Measurements from ENCODE around the gene C1orf21. TPM values are rescaled to one million over a fixed set of nuclear protein-coding genes. Genes with fewer than 3 reads are reported as not detected.

Gene C1orf21
- total RNA-seq, 2 experiments from 2014 or later, result 7.7 to 8.8 TPM

DNA sequence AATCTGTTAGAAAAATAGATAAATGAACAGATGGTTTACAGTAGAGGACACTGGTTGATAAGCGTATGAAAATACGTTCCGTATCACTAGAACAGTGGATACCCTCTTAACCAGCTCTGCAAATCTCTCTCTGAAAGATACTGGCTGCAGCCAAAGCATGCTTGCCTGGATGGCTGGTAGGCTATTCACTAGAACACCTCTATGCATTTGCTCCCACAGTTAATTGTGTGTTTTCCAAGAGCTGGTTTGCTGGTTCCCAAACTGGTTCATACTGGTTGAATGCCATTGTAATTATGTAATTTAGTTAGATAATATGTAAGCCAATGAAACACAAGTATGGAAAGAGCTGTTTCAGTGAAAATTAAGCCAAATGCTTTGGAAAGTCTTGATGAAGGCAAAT lies 126.6 kb downstream of the C1orf21 start:
- CTCF ChIA-PET, result no interaction called here
- no peak overlapping the region for H3K4me3 Mint-ChIP-seq
- DNase-seq, result no peak
- H3K4me1 Mint-ChIP-seq, result no peaks in the 10 kb centered on the region
- H3K9me3 Mint-ChIP-seq, result no peaks in the 10 kb centered on the region
- POLR2A ChIA-PET, result no interaction called here
- H3K36me3 Mint-ChIP-seq (ENCODE audit: low read depth), result no peaks in the 10 kb centered on the region
- peaks cover 21% of the 10 kb centered on the region for H3K27me3 Mint-ChIP-seq
- no peak overlapping the region for H3K27ac Mint-ChIP-seq

GRCh38 chr1:184513966-184514365 lies 127.1 kb downstream of the C1orf21 start:
- H3K27me3 Mint-ChIP-seq, result peaks cover 20% of the 10 kb centered on the region
- no peaks in the 10 kb centered on the region for H3K4me1 Mint-ChIP-seq
- no peak for DNase-seq
- POLR2A ChIA-PET, result no interaction called here
- no peaks in the 10 kb centered on the region for H3K9me3 Mint-ChIP-seq
- no peak overlapping the region for H3K4me3 Mint-ChIP-seq
- CTCF ChIA-PET, result no interaction called here
- no peaks in the 10 kb centered on the region for H3K36me3 Mint-ChIP-seq (ENCODE audit: low read depth)
- no peak overlapping the region for H3K27ac Mint-ChIP-seq

GRCh38 chr1:184514447-184514846 lies 127.6 kb downstream of the C1orf21 start:
- CTCF ChIA-PET, result no interaction called here

DNA sequence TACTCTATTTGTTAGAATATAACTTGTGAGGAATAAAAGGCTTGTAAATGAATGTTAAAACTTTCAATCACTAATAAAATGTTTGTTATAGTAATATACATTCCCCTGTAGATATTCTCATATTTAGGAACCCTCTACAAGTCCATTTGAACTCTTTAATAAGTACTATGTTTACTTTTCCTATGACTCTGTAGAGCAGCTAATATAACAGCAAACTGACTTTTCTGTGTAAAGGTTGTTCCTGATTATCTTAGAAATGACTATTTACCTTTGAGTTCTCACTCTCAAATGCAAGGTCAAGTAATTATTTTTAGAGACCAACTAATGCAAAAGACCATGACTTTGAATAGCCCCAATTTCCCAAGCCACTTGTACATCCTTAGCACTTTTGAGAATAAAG lies 130.3 kb downstream of the C1orf21 start:
- DNase-seq, result no peak
- Mint-ChIP-seq H3K4me3 (no peak overlapping the region), H3K4me1 (no peaks in the 10 kb centered on the region), H3K27ac (no peak overlapping the region), H3K9me3 (no peaks in the 10 kb centered on the region), H3K27me3 (peaks cover 19% of the 10 kb centered on the region), H3K36me3 (ENCODE audit: low read depth) (no peaks in the 10 kb centered on the region)
- CTCF ChIA-PET, result no interaction called here
- POLR2A ChIA-PET, result no interaction called here

More at GRCh38 chr1:184514447-184514846, 127.6 kb downstream of the C1orf21 start:
- Mint-ChIP-seq H3K36me3 (ENCODE audit: low read depth) (no peaks in the 10 kb centered on the region), H3K4me3 (no peak overlapping the region), H3K27me3 (peaks cover 18% of the 10 kb centered on the region), H3K27ac (no peak overlapping the region), H3K4me1 (no peaks in the 10 kb centered on the region), H3K9me3 (no peaks in the 10 kb centered on the region)
- DNase-seq, result no peak
- POLR2A ChIA-PET, result no interaction called here

DNA sequence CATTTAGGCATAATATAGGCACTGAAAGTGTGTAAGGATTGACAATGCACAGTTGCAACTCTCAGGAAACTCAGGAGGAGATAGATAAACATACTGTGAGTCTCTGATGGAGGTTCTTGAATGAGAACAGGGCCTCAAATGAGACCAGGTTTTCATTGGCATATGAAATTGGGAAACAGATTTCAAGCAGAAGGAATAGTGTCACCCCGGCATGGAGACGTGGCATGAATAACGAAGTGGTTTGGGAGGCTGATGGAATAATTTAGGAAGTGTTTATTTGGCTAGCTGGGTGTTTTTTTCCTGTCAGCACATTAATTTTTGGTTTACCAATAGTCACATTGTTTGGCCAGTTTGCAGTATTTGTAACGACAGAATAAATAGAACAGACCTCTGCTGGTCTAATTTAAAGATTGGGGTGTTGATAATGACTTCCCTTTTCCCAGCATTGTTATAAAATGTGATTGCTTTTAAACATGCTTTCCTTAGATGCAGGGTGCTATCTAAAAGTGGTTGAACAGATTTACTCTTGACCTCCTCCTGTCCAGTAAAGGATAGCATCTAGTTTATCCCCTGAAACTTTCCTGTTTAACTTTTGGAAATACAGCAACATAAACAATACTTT lies 132.0 kb downstream of the C1orf21 start:
- no peaks in the 10 kb centered on the region for H3K9me3 Mint-ChIP-seq
- H3K4me3 Mint-ChIP-seq, result no peak overlapping the region
- H3K27ac Mint-ChIP-seq, result no peak overlapping the region
- ChIA-PET POLR2A (no interaction called here), CTCF (no interaction called here)
- H3K36me3 Mint-ChIP-seq (ENCODE audit: low read depth), result no peaks in the 10 kb centered on the region
- DNase-seq, result no peak
- H3K4me1 Mint-ChIP-seq, result no peaks in the 10 kb centered on the region
- peaks cover 21% of the 10 kb centered on the region for H3K27me3 Mint-ChIP-seq

DNA sequence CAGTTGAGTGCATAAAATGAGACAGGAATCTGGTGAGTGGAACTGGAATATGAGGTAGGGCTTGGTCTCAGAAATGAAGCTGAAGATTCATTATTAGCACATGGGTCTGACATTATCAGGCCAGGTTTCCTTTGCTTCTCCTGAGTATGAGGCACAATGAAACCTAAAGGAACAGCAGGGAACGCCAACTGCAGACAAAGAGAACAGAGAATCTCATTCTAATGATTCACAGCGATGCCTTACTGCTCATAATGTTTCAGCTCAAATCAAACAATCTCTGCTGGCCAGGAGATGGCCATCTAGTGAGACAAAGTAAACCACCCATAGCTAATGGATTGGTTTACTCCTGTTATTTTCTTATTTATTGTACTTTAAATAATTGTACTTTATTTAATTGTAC lies 133.5 kb downstream of the C1orf21 start:
- Mint-ChIP-seq H3K4me3 (no peak overlapping the region), H3K27ac (no peak overlapping the region), H3K4me1 (no peaks in the 10 kb centered on the region), H3K27me3 (peaks cover 23% of the 10 kb centered on the region), H3K9me3 (no peaks in the 10 kb centered on the region), H3K36me3 (ENCODE audit: low read depth) (no peaks in the 10 kb centered on the region)
- no peak for DNase-seq
- POLR2A ChIA-PET, result interaction anchor here (1.0 kb wide), 1 partner anchor 964 kb away, joined by 4 read pairs; no protein-coding TSS in a partner anchor
- CTCF ChIA-PET, result no interaction called here

- Mint-ChIP-seq H3K27me3 (peaks cover 10% of the 10 kb centered on the region), H3K27ac (no peak overlapping the region), H3K36me3 (ENCODE audit: low read depth) (no peaks in the 10 kb centered on the region), H3K9me3 (no peaks in the 10 kb centered on the region), H3K4me1 (no peaks in the 10 kb centered on the region), H3K4me3 (no peak overlapping the region)
- no peak for DNase-seq
- ChIA-PET CTCF (no interaction called here), POLR2A (no interaction called here)
Observed at GRCh38 chr1:184524248-184524647, 137.4 kb downstream of the C1orf21 start.

DNA sequence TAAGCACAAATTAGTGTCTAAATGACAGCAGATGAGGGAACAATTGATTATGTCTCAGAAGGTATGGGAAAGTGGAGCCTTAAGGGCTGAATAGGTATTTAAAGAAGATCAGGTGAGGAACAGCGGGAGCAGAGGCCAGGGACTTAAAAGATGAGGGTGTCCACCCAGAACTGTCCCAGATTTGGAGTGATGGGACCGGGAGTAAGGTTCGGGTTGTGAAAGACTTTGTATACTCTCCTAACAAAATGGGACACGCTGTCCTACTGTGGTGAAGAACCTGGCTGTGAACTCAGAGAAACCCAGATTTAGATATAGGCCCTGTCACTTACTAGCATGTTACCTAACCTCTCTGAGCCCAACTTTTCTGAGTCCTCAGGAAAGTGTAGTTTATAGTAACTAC lies 140.6 kb downstream of the C1orf21 start:
- Mint-ChIP-seq H3K27me3 (peaks cover 20% of the 10 kb centered on the region), H3K9me3 (no peaks in the 10 kb centered on the region), H3K36me3 (ENCODE audit: low read depth) (no peaks in the 10 kb centered on the region), H3K4me1 (no peaks in the 10 kb centered on the region), H3K27ac (no peak overlapping the region), H3K4me3 (no peak overlapping the region)
- DNase-seq, result no peak
- CTCF ChIA-PET, result no interaction called here
- POLR2A ChIA-PET, result no interaction called here

- CTCF ChIA-PET, result interaction anchor here (0.6 to 0.7 kb wide), 2 partner anchors 81 to 495 kb away, joined by 3 read pairs; no protein-coding TSS in a partner anchor
Observed at GRCh38 chr1:184530226-184530625, 143.4 kb downstream of the C1orf21 start.

DNA sequence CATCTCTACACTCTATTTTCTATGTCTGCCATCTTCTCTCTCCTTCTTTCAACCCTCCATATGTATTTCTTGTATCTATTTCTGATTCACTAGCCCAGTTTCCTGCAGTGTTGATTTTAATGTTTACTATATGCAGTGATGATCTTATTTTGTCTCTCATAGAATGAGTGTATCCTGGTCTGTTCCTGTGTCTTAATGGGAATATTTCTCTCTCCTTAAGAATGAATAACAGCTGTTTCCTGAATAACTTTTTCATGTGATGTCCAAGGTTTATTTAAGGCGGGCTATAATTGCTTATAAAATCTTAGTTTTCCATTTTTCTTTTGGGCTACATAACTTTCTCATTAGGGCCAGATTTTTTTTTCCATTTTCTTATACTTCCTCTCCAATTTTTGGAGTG lies 144.5 kb downstream of the C1orf21 start:
- no peaks in the 10 kb centered on the region for H3K9me3 Mint-ChIP-seq
- no peak overlapping the region for H3K4me3 Mint-ChIP-seq
- DNase-seq, result no peak
- H3K27ac Mint-ChIP-seq, result no peak overlapping the region
- CTCF ChIA-PET, result no interaction called here
- POLR2A ChIA-PET, result no interaction called here
- H3K36me3 Mint-ChIP-seq (ENCODE audit: low read depth), result no peaks in the 10 kb centered on the region
- H3K4me1 Mint-ChIP-seq, result no peaks in the 10 kb centered on the region
- peaks cover 18% of the 10 kb centered on the region for H3K27me3 Mint-ChIP-seq

More at GRCh38 chr1:184530226-184530625, 143.4 kb downstream of the C1orf21 start:
- Mint-ChIP-seq H3K27ac (no peak overlapping the region), H3K4me3 (no peak overlapping the region), H3K27me3 (peaks cover 20% of the 10 kb centered on the region), H3K9me3 (no peaks in the 10 kb centered on the region), H3K36me3 (ENCODE audit: low read depth) (no peaks in the 10 kb centered on the region), H3K4me1 (no peaks in the 10 kb centered on the region)
- no peak for DNase-seq
- POLR2A ChIA-PET, result no interaction called here

DNA sequence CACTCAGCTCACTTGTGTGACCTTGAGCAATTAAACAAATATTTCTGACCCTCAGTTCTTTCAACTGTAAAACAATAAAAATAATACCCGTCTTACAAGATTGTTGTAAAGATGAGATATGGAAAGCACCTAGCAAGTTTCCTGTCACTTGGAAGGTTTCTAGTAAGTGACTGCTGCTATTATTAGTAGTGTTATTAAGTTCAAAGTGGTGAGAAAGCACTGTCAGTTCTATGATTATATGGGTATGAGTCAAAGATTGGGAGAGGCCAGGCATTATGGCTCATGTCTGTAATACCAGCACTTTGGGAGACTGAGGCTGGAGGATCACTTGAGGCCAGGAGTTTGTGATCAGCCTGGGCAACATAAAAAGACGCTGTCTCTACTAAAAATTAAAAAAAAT lies 145.4 kb downstream of the C1orf21 start:
- POLR2A ChIA-PET, result no interaction called here
- Mint-ChIP-seq H3K36me3 (ENCODE audit: low read depth) (no peaks in the 10 kb centered on the region), H3K4me3 (no peak overlapping the region), H3K9me3 (peaks cover 2% of the 10 kb centered on the region), H3K27ac (no peak overlapping the region), H3K27me3 (peaks cover 17% of the 10 kb centered on the region), H3K4me1 (no peaks in the 10 kb centered on the region)
- CTCF ChIA-PET, result no interaction called here
- DNase-seq, result no peak

GRCh38 chr1:184533049-184533448 lies 146.2 kb downstream of the C1orf21 start:
- CTCF ChIA-PET, result no interaction called here
- peaks cover 2% of the 10 kb centered on the region for H3K9me3 Mint-ChIP-seq
- POLR2A ChIA-PET, result no interaction called here
- H3K4me1 Mint-ChIP-seq, result no peaks in the 10 kb centered on the region
- DNase-seq, result no peak
- no peak overlapping the region for H3K4me3 Mint-ChIP-seq
- no peaks in the 10 kb centered on the region for H3K36me3 Mint-ChIP-seq (ENCODE audit: low read depth)
- no peak overlapping the region for H3K27ac Mint-ChIP-seq
- peaks cover 17% of the 10 kb centered on the region for H3K27me3 Mint-ChIP-seq

DNA sequence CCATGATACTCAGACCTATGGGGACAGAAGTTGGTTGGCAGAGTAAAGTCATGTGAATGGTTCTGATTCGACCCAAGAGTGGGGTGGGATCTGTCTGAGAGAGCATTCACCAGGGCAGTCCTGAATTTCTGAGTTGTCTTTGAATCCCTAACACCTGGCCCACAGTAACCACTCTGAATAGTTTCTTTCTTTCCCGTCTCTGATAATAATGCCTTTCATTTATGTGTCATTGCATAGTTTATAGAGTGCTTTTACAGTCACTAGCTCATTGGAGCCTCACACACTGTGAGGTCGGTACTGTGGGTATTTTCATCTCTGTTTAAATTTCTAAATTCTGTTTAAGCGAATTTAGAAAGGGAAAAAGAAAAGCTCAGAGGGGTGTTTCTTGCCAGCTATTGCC lies 147.1 kb downstream of the C1orf21 start:
- no peaks in the 10 kb centered on the region for H3K4me1 Mint-ChIP-seq
- DNase-seq, result no peak
- no peak overlapping the region for H3K4me3 Mint-ChIP-seq
- peaks cover 2% of the 10 kb centered on the region for H3K9me3 Mint-ChIP-seq
- H3K36me3 Mint-ChIP-seq (ENCODE audit: low read depth), result no peaks in the 10 kb centered on the region
- no peak overlapping the region for H3K27ac Mint-ChIP-seq
- ChIA-PET POLR2A (no interaction called here), CTCF (no interaction called here)
- peaks cover 17% of the 10 kb centered on the region for H3K27me3 Mint-ChIP-seq

DNA sequence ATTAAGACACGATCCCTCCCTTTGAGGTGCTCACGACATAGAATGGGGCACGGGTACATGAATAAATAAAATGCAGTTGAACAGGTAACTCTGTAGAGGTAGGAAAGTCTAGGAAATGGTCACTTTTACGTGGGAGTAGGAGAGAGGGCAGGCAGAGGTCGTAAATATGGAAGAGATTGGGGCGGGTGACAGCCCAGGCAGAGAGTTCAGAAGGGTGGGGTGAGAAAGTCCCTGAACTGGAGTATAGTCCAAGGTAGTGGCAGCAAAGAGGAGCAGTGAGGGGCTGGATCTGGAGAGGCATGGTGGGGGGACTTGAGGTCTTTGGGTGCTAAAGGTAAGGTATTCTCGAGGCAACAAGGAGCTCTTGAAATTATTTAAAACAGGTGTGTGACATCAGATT lies 147.9 kb downstream of the C1orf21 start:
- H3K4me3 Mint-ChIP-seq, result no peak overlapping the region
- no peaks in the 10 kb centered on the region for H3K4me1 Mint-ChIP-seq
- no peak overlapping the region for H3K27ac Mint-ChIP-seq
- POLR2A ChIA-PET, result no interaction called here
- H3K9me3 Mint-ChIP-seq, result peaks cover 2% of the 10 kb centered on the region
- peaks cover 14% of the 10 kb centered on the region for H3K27me3 Mint-ChIP-seq
- no peaks in the 10 kb centered on the region for H3K36me3 Mint-ChIP-seq (ENCODE audit: low read depth)
- no peak for DNase-seq
- CTCF ChIA-PET, result no interaction called here

Measured in activated CD4-positive, alpha-beta memory T cell treated with anti-CD3 and anti-CD28 coated beads, Interleukin-2, amount 10 ng/mL, durations not matched to agents 7 days and 5 days (primary cell).